Body of pancreas (tissue), 4 donors: ENCODE measurements around the gene COQ5. TPM values are rescaled to one million over a fixed set of nuclear protein-coding genes. Genes with fewer than 3 reads are reported as not detected.

ENCODE experiments used
- ATAC-seq: fragments of 150-250 bp; one replicate; pipeline ENCODE4 v1.9.1; 2016
- DNase-seq, 4 donors: peaks; one replicate each; pipeline ENCODE4 v3.0.0-alpha.2; 2019
- H3K27ac ChIP-seq, 4 donors: fragments of 200-600 bp; sonication (generic); 1 replicate in 3 of 4; 2 replicates in 1 of 4; pipeline versions ENCODE4 v1.5.1 to v1.6.1; 2016 to 2019; ENCODE audit warnings: mild to moderate bottlenecking in 1 of 4, mixed read lengths in 1 of 4, moderate library complexity in 1 of 4
- H3K27me3 ChIP-seq, 2 donors: fragments of 200-600 bp; sonication (generic); one replicate each; pipeline ENCODE4 v1.6.0; 2016; ENCODE audit warnings: mild to moderate bottlenecking in 1 of 2
- H3K36me3 ChIP-seq, 2 donors: fragments of 200-600 bp; sonication (generic); replicated peaks in 1 of 2; 2 replicates each; pipeline ENCODE4 v1.5.1; 2016; ENCODE audit warnings: low read depth in 2 of 2; ENCODE audit not compliant: insufficient read depth in 1 of 2
- H3K4me1 ChIP-seq: fragments of 200-600 bp; sonication (generic); one replicate; pipeline ENCODE4 v1.6.0; 2016
- H3K4me3 ChIP-seq, 2 donors: fragments of 200-600 bp; sonication (generic); 1 replicate in 1 of 2; 2 replicates in 1 of 2; pipeline ENCODE4 v1.5.1; 2016 to 2019
- H3K9me3 ChIP-seq, 3 donors: fragments of 200-600 bp; sonication (generic); 1 replicate in 2 of 3; 2 replicates in 1 of 3; pipeline ENCODE4 v1.5.1; 2016
- POLR2A ChIP-seq, 3 donors: fragments of 450-650 bp; IDR thresholded peaks; one replicate each; pipeline ENCODE4 v1.6.1; 2016; ENCODE audit warnings: antibody characterized with exemption in 3 of 3, mild to moderate bottlenecking in 2 of 3
- WGBS, 2 donors: methylation state at CpG; one replicate each; pipeline ENCODE4 v1.1.5; 2017; 5-methylcytosine and 5-hydroxymethylcytosine counted together
- intact Hi-C: fragments of 100-400 bp; cut with DNase I; formaldehyde crosslinking; loops from one replicate; pipeline ENCODE4 v1.15.1; 2023
- total RNA-seq, 2 donors: library from RNA; depleted of rRNA; stranded (reverse); fragments of >200 nt; gene quantifications; one replicate each; pipeline ENCODE4 v1.1.0, GENCODE V29; 2016
- TF ChIP-seq, protein P1 (sequence below), 7 experiments: fragments of 450-650 bp in 4 of 7; fragments of 200-600 bp in 3 of 7; sonication (generic) in 3 of 7; IDR thresholded peaks; one replicate each; pipeline ENCODE4 v1.5.1; 2016 to 2019; ENCODE audit warnings: antibody characterized with exemption in 7 of 7

The COQ5 gene
- total RNA-seq, 2 donors from 2014 or later, result 9.6 to 24.1 TPM

GRCh38 chr12:120498870-120499515, 30.0 kb downstream of the COQ5 start:
- intact Hi-C loops, result no loop called here
- ATAC-seq (no peak), DNase-seq (no peak)
- 61 to 69% methylated on average over 3 of the region's 3 CpGs for WGBS, 2 donors
- TF ChIP-seq, protein P1, sequence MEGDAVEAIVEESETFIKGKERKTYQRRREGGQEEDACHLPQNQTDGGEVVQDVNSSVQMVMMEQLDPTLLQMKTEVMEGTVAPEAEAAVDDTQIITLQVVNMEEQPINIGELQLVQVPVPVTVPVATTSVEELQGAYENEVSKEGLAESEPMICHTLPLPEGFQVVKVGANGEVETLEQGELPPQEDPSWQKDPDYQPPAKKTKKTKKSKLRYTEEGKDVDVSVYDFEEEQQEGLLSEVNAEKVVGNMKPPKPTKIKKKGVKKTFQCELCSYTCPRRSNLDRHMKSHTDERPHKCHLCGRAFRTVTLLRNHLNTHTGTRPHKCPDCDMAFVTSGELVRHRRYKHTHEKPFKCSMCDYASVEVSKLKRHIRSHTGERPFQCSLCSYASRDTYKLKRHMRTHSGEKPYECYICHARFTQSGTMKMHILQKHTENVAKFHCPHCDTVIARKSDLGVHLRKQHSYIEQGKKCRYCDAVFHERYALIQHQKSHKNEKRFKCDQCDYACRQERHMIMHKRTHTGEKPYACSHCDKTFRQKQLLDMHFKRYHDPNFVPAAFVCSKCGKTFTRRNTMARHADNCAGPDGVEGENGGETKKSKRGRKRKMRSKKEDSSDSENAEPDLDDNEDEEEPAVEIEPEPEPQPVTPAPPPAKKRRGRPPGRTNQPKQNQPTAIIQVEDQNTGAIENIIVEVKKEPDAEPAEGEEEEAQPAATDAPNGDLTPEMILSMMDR (IDR thresholded peaks at IDR 0.05), result no peak
- TF ChIP-seq POLR2A (IDR thresholded peaks at IDR 0.05), result no peak
- Histone ChIP-seq H3K27ac (peak overlapping the region in 1 of 4 donors; percentile 3), H3K4me3 (no peak overlapping the region), H3K9me3 (no peaks in the 10 kb centered on the region), H3K36me3 (peaks cover 0 to 4% of the 10 kb centered on the region in 2 donors), H3K27me3 (no peaks in the 10 kb centered on the region), H3K4me1 (peaks cover 17% of the 10 kb centered on the region)

- TF ChIP-seq POLR2A (IDR thresholded peaks at IDR 0.05), result no peak
- TF ChIP-seq, protein P1 (IDR thresholded peaks at IDR 0.05), result no peak
- Histone ChIP-seq H3K4me1 (peaks cover 17% of the 10 kb centered on the region), H3K27ac (no peak overlapping the region), H3K27me3 (no peaks in the 10 kb centered on the region), H3K36me3 (no peaks in the 10 kb centered on the region), H3K4me3 (peak overlapping the region; percentile 49 to 97), H3K9me3 (no peaks in the 10 kb centered on the region)
- DNase-seq, result no peak
- intact Hi-C loops, result no loop called here
- WGBS, 2 donors, result 18 to 31% methylated on average over 9 of the region's 9 CpGs
- no peak for ATAC-seq
Measured at GRCh38 chr12:120497524-120498150, 31.3 kb downstream of the COQ5 start.

- H3K9me3 ChIP-seq, result no peaks in the 10 kb centered on the region
- intact Hi-C loops, result no loop called here
- TF ChIP-seq POLR2A (IDR thresholded peaks at IDR 0.05), result no peak
- TF ChIP-seq, protein P1 (IDR thresholded peaks at IDR 0.05), result peak in 1 of 7 experiments; percentile 20
- H3K4me3 ChIP-seq, result peak overlapping the region; percentile 49 to 97
- H3K27ac ChIP-seq, result peak overlapping the region; percentile 73 to 88 (median 80)
- H3K27me3 ChIP-seq, result no peaks in the 10 kb centered on the region
- DNase-seq, result peak; percentile 61 to 71 (median 64)
- peak; percentile 31 for ATAC-seq
- peaks cover 17% of the 10 kb centered on the region for H3K4me1 ChIP-seq
- no peaks in the 10 kb centered on the region for H3K36me3 ChIP-seq
- 0 to 1% methylated on average over 39 to 47 of the region's 47 CpGs for WGBS, 2 donors
Measured at GRCh38 chr12:120496413-120497340, 32.3 kb downstream of the COQ5 start.

- peak; percentile 97 to 98 (median 98) for DNase-seq
Measured at GRCh38 chr12:120495731-120496412, 33.1 kb downstream of the COQ5 start, which contains the start of gene DYNLL1. Gene DYNLL1, plus strand, starts transcription at chr12:120496113. Its CDS starts 309 bp downstream, at chr12:120496422.

More at GRCh38 chr12:120495731-120496412, 33.1 kb downstream of the COQ5 start, which contains the start of gene DYNLL1:
- intact Hi-C loops, result no loop called here
- Histone ChIP-seq H3K36me3 (no peaks in the 10 kb centered on the region), H3K9me3 (no peaks in the 10 kb centered on the region), H3K4me1 (peaks cover 22% of the 10 kb centered on the region), H3K4me3 (peak within 1 kb of the TSS; percentile 49 to 97), H3K27me3 (no peaks in the 10 kb centered on the region), H3K27ac (peak within 1 kb of the TSS; percentile 73 to 88 (median 80))
- peak; percentile 78 to 94 (median 94) for TF ChIP-seq POLR2A (IDR thresholded peaks at IDR 0.05)
- TF ChIP-seq, protein P1 (IDR thresholded peaks at IDR 0.05), result peak in 3 of 7 experiments; percentile 28 to 47 (median 36)
- peak; percentile 99 for ATAC-seq
- 0 to 1% methylated on average over 3 to 45 of the region's 53 CpGs for WGBS, 2 donors
